AG04449 (cell line): Measurements from ENCODE around the gene CASQ1.

ENCODE experiments used
- CTCF ChIA-PET: fragments of 350-600 bp; formaldehyde crosslinking; extraction: SDS; loops from one replicate; lab custom pipeline; 2021; ENCODE audit warnings: antibody characterized with exemption; lab: Yijun Ruan, JAX
- POLR2A ChIA-PET: fragments of 400-600, 350-600 bp; formaldehyde crosslinking; extraction: SDS; loops from one replicate; lab custom pipeline; 2020; ENCODE audit warnings: antibody characterized with exemption, inconsistent platforms; lab: Yijun Ruan, JAX
- DNase-seq: peaks from one replicate; pipeline ENCODE4 v3.0.0-alpha.2; 2010; ENCODE audit warnings: low read depth, low spot score
- H3K4me3 ChIP-seq: 2 replicates; pipeline ENCODE4 v1.5.1; 2011; ENCODE audit warnings: low read depth, mild to moderate bottlenecking, control low read depth, low read length
- TF ChIP-seq, protein P1 (sequence below): IDR thresholded peaks from one replicate; pipeline ENCODE4 v1.5.1; 2011; ENCODE audit warnings: mild to moderate bottlenecking, moderate library complexity, low read length, control low read depth, inconsistent platforms; ENCODE audit not compliant: insufficient read depth; ENCODE audit errors: missing control alignments

The CASQ1 gene

GRCh38 chr1:160244209-160244608 is 53.8 kb downstream of the CASQ1 start:
- TF ChIP-seq, protein P1, sequence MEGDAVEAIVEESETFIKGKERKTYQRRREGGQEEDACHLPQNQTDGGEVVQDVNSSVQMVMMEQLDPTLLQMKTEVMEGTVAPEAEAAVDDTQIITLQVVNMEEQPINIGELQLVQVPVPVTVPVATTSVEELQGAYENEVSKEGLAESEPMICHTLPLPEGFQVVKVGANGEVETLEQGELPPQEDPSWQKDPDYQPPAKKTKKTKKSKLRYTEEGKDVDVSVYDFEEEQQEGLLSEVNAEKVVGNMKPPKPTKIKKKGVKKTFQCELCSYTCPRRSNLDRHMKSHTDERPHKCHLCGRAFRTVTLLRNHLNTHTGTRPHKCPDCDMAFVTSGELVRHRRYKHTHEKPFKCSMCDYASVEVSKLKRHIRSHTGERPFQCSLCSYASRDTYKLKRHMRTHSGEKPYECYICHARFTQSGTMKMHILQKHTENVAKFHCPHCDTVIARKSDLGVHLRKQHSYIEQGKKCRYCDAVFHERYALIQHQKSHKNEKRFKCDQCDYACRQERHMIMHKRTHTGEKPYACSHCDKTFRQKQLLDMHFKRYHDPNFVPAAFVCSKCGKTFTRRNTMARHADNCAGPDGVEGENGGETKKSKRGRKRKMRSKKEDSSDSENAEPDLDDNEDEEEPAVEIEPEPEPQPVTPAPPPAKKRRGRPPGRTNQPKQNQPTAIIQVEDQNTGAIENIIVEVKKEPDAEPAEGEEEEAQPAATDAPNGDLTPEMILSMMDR, result no peak
- no peak overlapping the region for H3K4me3 ChIP-seq
- DNase-seq, result no peak
- ChIA-PET CTCF (interaction anchor here (0.6 to 7.7 kb wide), 11 partner anchors 7 to 186 kb away, joined by 3 to 98 read pairs (median 6); no protein-coding TSS in a partner anchor), POLR2A (interaction anchor here (0.6 kb wide), 1 partner anchor 18 kb away, joined by 4 read pairs; no protein-coding TSS in a partner anchor)

DNA sequence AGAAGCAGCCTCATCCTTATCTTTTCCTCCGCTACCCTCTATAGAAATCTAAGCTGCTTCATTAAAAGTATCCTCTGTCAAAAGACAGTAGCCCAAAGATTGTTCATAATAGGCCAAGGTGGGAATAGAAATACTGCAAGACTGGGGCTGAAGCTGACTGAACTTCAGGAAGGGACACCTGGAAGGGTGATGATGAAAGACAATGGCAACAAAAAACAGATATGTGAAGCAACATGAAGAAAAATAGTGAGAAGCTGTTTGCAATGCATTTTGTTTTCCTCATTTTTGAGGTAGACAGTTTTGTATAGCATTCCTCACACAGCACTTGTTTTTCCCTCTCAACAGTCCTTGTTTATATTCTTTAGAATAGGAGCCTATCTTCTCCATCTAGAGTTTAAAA is 55.1 kb downstream of the CASQ1 start:
- ChIA-PET POLR2A (no interaction called here), CTCF (interaction anchor here (1.0 to 12.6 kb wide), 9 partner anchors 6 to 187 kb away, joined by 3 to 147 read pairs (median 8); partner anchors contain the start of genes KCNJ9 and PEX19)
- TF ChIP-seq, protein P1, result no peak
- H3K4me3 ChIP-seq, result no peak overlapping the region
- no peak for DNase-seq

DNA sequence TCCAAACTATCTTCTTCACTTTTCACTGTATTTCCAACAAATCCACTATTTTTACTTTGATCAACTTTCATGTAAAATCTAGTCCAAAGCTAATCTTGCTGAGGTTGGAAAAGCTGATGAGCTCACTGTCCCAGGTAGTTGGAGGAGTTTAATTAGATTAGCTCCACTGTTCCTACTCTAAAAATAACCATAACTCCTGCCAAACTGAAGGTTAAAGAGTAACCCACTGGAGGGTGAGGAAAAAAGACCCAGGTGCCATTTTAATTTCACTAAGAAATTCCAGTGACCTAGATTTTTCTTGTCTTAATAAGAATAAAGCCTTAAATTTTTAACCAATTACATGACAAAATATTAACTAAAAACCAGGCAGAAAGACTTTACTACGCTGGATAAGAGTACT is 56.7 kb downstream of the CASQ1 start:
- ChIA-PET CTCF (interaction anchor here (1.1 to 12.6 kb wide), 7 partner anchors 11 to 168 kb away, joined by 3 to 147 read pairs (median 7); partner anchors contain the start of genes CASQ1, KCNJ9 and PEX19), POLR2A (no interaction called here)
- no peak overlapping the region for H3K4me3 ChIP-seq
- DNase-seq, result no peak
- TF ChIP-seq, protein P1, result no peak

GRCh38 chr1:160251011-160251410 is 60.6 kb downstream of the CASQ1 start:
- DNase-seq, result no peak
- CTCF ChIA-PET, result interaction anchor here (0.6 to 12.6 kb wide), 27 partner anchors 10 to 220 kb away, joined by 3 to 171 read pairs (median 14); partner anchors contain the start of genes CASQ1, DCAF8, IGSF8 and KCNJ9
- TF ChIP-seq, protein P1, result no peak
- POLR2A ChIA-PET, result no interaction called here
- no peak overlapping the region for H3K4me3 ChIP-seq
